ENCODE results near the gene CIROP. TPM values are rescaled to one million over a fixed set of nuclear protein-coding genes. Genes with fewer than 3 reads are reported as not detected.

Gene CIROP
- total RNA-seq, 2 experiments from 2014 or later, result not detected

- DNase-seq (no peak), ATAC-seq (no peak)
- no peak overlapping the region for H3K27ac Mint-ChIP-seq
- CTCF ChIA-PET, result interaction anchor here (0.9 to 2.1 kb wide), 4 partner anchors 9 to 87 kb away, joined by 3 to 7 read pairs (median 4); no protein-coding TSS in a partner anchor
- H3K9me3 Mint-ChIP-seq (ENCODE audit: insufficient read depth), result no peaks in the 10 kb centered on the region
- POLR2A ChIA-PET, result interaction anchor here (0.7 kb wide), 1 partner anchor 19 kb away, joined by 3 read pairs; no protein-coding TSS in a partner anchor
- H3K36me3 Mint-ChIP-seq (ENCODE audit: low read depth), result peaks cover 25% of the 10 kb centered on the region
- H3K27me3 Mint-ChIP-seq (ENCODE audit: low read depth), result no peaks in the 10 kb centered on the region
- H3K4me3 Mint-ChIP-seq, result no peak overlapping the region
- H3K4me1 Mint-ChIP-seq (ENCODE audit: low read depth), result peaks cover 20% of the 10 kb centered on the region
These were observed 5.5 kb downstream of the CIROP start for GRCh38 chr14:23099212-23099861.

- no peaks in the 10 kb centered on the region for H3K27me3 Mint-ChIP-seq (ENCODE audit: low read depth)
- no peak for DNase-seq
- CTCF ChIA-PET, result interaction anchor here (0.6 to 5.2 kb wide), 6 partner anchors 11 to 40 kb away, joined by 3 to 96 read pairs (median 4); no protein-coding TSS in a partner anchor
- POLR2A ChIA-PET, result no interaction called here
- no peak overlapping the region for H3K27ac Mint-ChIP-seq
- no peaks in the 10 kb centered on the region for H3K9me3 Mint-ChIP-seq (ENCODE audit: insufficient read depth)
- H3K4me3 Mint-ChIP-seq, result no peak overlapping the region
- peaks cover 32% of the 10 kb centered on the region for H3K36me3 Mint-ChIP-seq (ENCODE audit: low read depth)
- H3K4me1 Mint-ChIP-seq (ENCODE audit: low read depth), result peaks cover 29% of the 10 kb centered on the region
- no peak for ATAC-seq
These were observed 7.0 kb downstream of the CIROP start for GRCh38 chr14:23097786-23098185.

GRCh38 chr14:23095196-23096108, 9.3 kb downstream of the CIROP start, which contains the start of gene C14orf119:
Gene C14orf119 (plus strand): TSS chr14:23095505. CDS start chr14:23097659, 2,154 bp downstream.
- peak; percentile 100 for DNase-seq
- CTCF ChIA-PET, result interaction anchor here (0.7 to 5.2 kb wide), 28 partner anchors 11 to 525 kb away, joined by 3 to 96 read pairs (median 4); partner anchors contain the start of genes AJUBA, CDH24, CEBPE and HAUS4
- POLR2A ChIA-PET, result interaction anchor here (0.6 to 3.0 kb wide), 22 partner anchors 13 to 512 kb away, joined by 3 to 28 read pairs (median 5); partner anchors contain the start of genes CEBPE, HAUS4, PABPN1 and PPP1R3E
- H3K27me3 Mint-ChIP-seq (ENCODE audit: low read depth), result no peaks in the 10 kb centered on the region
- no peak within 1 kb of the TSS for H3K27ac Mint-ChIP-seq
- H3K36me3 Mint-ChIP-seq (ENCODE audit: low read depth), result peaks cover 45% of the 10 kb centered on the region
- peaks cover 33% of the 10 kb centered on the region for H3K4me1 Mint-ChIP-seq (ENCODE audit: low read depth)
- H3K4me3 Mint-ChIP-seq, result no peak within 1 kb of the TSS
- H3K9me3 Mint-ChIP-seq (ENCODE audit: insufficient read depth), result no peaks in the 10 kb centered on the region
- ATAC-seq, result peak; percentile 94

GRCh38 chr14:23094666-23095195, 10.1 kb downstream of the CIROP start, which contains the start of gene ACIN1:
Gene ACIN1 (minus strand): TSS chr14:23095136. CDS start chr14:23095112, 24 bp downstream.
- POLR2A ChIA-PET, result interaction anchor here (0.6 to 3.0 kb wide), 21 partner anchors 14 to 1101 kb away, joined by 3 to 28 read pairs (median 5); partner anchors contain the start of genes CEBPE, HAUS4, IRF9 and PABPN1
- Mint-ChIP-seq H3K27ac (no peak within 1 kb of the TSS), H3K36me3 (ENCODE audit: low read depth) (peaks cover 52% of the 10 kb centered on the region), H3K4me1 (ENCODE audit: low read depth) (peaks cover 33% of the 10 kb centered on the region), H3K9me3 (ENCODE audit: insufficient read depth) (no peaks in the 10 kb centered on the region), H3K27me3 (ENCODE audit: low read depth) (no peaks in the 10 kb centered on the region), H3K4me3 (no peak within 1 kb of the TSS)
- CTCF ChIA-PET, result interaction anchor here (0.7 to 5.2 kb wide), 27 partner anchors 10 to 525 kb away, joined by 3 to 96 read pairs (median 5); partner anchors contain the start of genes AJUBA, CDH24, CEBPE and HAUS4
- ATAC-seq (peak; percentile 58), DNase-seq (peak; percentile 86)

GRCh38 chr14:23093991-23094665, 10.7 kb downstream of the CIROP start:
- no peak overlapping the region for H3K27ac Mint-ChIP-seq
- ChIA-PET CTCF (interaction anchor here (0.8 to 5.2 kb wide), 20 partner anchors 16 to 524 kb away, joined by 3 to 96 read pairs (median 8); partner anchors contain the start of genes CDH24, CEBPE, HAUS4 and LRP10), POLR2A (interaction anchor here (0.8 to 3.0 kb wide), 16 partner anchors 15 to 1102 kb away, joined by 3 to 28 read pairs (median 6); partner anchors contain the start of genes CEBPE, HAUS4, IRF9 and PABPN1)
- H3K4me1 Mint-ChIP-seq (ENCODE audit: low read depth), result peaks cover 31% of the 10 kb centered on the region
- DNase-seq (no peak), ATAC-seq (no peak)
- H3K27me3 Mint-ChIP-seq (ENCODE audit: low read depth), result no peaks in the 10 kb centered on the region
- no peaks in the 10 kb centered on the region for H3K9me3 Mint-ChIP-seq (ENCODE audit: insufficient read depth)
- no peak overlapping the region for H3K4me3 Mint-ChIP-seq
- H3K36me3 Mint-ChIP-seq (ENCODE audit: low read depth), result peaks cover 56% of the 10 kb centered on the region

GRCh38 chr14:23093526-23093925, 11.3 kb downstream of the CIROP start:
- Mint-ChIP-seq H3K27me3 (ENCODE audit: low read depth) (no peaks in the 10 kb centered on the region), H3K4me3 (no peak overlapping the region), H3K4me1 (ENCODE audit: low read depth) (peaks cover 30% of the 10 kb centered on the region), H3K9me3 (ENCODE audit: insufficient read depth) (no peaks in the 10 kb centered on the region), H3K36me3 (ENCODE audit: low read depth) (peaks cover 53% of the 10 kb centered on the region), H3K27ac (no peak overlapping the region)
- ChIA-PET POLR2A (interaction anchor here (0.8 to 3.0 kb wide), 7 partner anchors 16 to 1068 kb away, joined by 3 to 28 read pairs (median 16); partner anchors contain the start of genes CEBPE, IRF9 and PABPN1), CTCF (interaction anchor here (2.2 to 5.2 kb wide), 7 partner anchors 15 to 164 kb away, joined by 11 to 96 read pairs (median 26); partner anchors contain the start of genes CDH24, CEBPE and PRMT5)
- DNase-seq, result no peak
- no peak for ATAC-seq

- Mint-ChIP-seq H3K27ac (no peak overlapping the region), H3K27me3 (ENCODE audit: low read depth) (no peaks in the 10 kb centered on the region), H3K4me1 (ENCODE audit: low read depth) (peaks cover 30% of the 10 kb centered on the region), H3K9me3 (ENCODE audit: insufficient read depth) (no peaks in the 10 kb centered on the region), H3K36me3 (ENCODE audit: low read depth) (peaks cover 52% of the 10 kb centered on the region), H3K4me3 (no peak overlapping the region)
- DNase-seq (no peak), ATAC-seq (no peak)
- CTCF ChIA-PET, result interaction anchor here (1.2 to 8.6 kb wide), 6 partner anchors 16 to 164 kb away, joined by 3 to 85 read pairs (median 9); partner anchors contain the start of gene PRMT5
- POLR2A ChIA-PET, result no interaction called here
These were observed 11.7 kb downstream of the CIROP start for GRCh38 chr14:23093104-23093503.

GRCh38 chr14:23091294-23092225, 13.2 kb downstream of the CIROP start:
- H3K27me3 Mint-ChIP-seq (ENCODE audit: low read depth), result no peaks in the 10 kb centered on the region
- H3K4me3 Mint-ChIP-seq, result no peak overlapping the region
- DNase-seq (no peak), ATAC-seq (no peak)
- peaks cover 17% of the 10 kb centered on the region for H3K4me1 Mint-ChIP-seq (ENCODE audit: low read depth)
- ChIA-PET POLR2A (interaction anchor here (0.7 to 1.0 kb wide), 3 partner anchors 12 to 105 kb away, joined by 3 to 5 read pairs (median 3); no protein-coding TSS in a partner anchor), CTCF (interaction anchor here (0.6 to 8.6 kb wide), 11 partner anchors 14 to 162 kb away, joined by 3 to 85 read pairs (median 4); partner anchors contain the start of gene PRMT5)
- no peaks in the 10 kb centered on the region for H3K9me3 Mint-ChIP-seq (ENCODE audit: insufficient read depth)
- no peak overlapping the region for H3K27ac Mint-ChIP-seq
- H3K36me3 Mint-ChIP-seq (ENCODE audit: low read depth), result peaks cover 53% of the 10 kb centered on the region

- Mint-ChIP-seq H3K27ac (no peak overlapping the region), H3K4me3 (no peak overlapping the region), H3K27me3 (ENCODE audit: low read depth) (no peaks in the 10 kb centered on the region), H3K9me3 (ENCODE audit: insufficient read depth) (no peaks in the 10 kb centered on the region), H3K4me1 (ENCODE audit: low read depth) (peaks cover 13% of the 10 kb centered on the region), H3K36me3 (ENCODE audit: low read depth) (peaks cover 59% of the 10 kb centered on the region)
- ATAC-seq (no peak), DNase-seq (no peak)
- ChIA-PET CTCF (interaction anchor here (0.8 to 8.6 kb wide), 8 partner anchors 9 to 160 kb away, joined by 3 to 85 read pairs (median 4); no protein-coding TSS in a partner anchor), POLR2A (interaction anchor here (0.8 kb wide), 2 partner anchors 13 to 18 kb away, joined by 3 to 4 read pairs; no protein-coding TSS in a partner anchor)
These were observed 14.5 kb downstream of the CIROP start for GRCh38 chr14:23090254-23090636.
